Stimulated activated CD4-positive, alpha-beta T cell treated with anti-CD3 and anti-CD28 coated beads, Interleukin-15, amount 100 ng/mL, for 48 hours (primary cell): Measurements from ENCODE around the gene CACNB4.

Source experiments
- DNase-seq, 2 donors: peaks; one replicate each; pipeline ENCODE4 v3.0.0-alpha.2; 2020; ENCODE audit warnings: low read depth in 2 of 2

CACNB4 gene

GRCh38 chr2:151855111-151855510 is 243.7 kb downstream of the CACNB4 start:
- no peak for DNase-seq

GRCh38 chr2:151853070-151853758 is 245.6 kb downstream of the CACNB4 start:
- no peak for DNase-seq

DNA sequence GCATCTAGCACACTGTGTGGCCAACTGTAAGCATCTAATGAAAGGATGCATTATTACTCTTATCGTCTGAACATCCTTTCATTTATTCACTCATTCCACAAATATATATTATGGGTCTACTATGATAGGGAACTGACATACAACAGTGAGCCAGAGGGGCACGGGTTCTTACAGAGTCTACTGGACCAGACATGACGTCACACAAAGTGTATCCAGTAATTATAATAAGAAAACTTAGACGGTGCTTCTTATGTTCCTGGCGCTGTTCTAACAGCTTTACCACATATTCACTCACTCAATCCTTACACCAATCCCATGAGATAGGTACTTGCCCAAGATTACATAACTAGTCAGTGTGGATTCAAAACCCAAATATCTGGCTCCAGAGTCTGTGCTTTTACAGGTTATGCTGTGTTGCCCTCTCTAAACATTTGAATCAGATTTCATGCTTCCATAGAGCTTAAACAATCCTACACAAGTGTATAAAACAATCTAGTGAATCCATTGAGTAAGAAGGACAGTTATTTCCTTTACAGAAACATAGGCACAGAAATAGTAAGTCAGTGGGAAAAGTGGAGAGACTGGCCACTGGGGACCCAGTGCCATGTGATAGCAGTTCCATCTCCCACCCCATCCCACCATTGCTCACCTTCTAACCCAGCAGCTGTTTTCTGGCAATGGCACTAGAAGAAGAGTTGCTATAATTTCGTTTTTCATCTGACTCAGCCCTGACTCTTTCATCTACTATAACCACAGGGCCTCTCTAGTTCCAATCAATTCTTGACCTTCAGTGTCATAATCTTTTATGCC is 246.4 kb downstream of the CACNB4 start:
- DNase-seq = no peak

DNA sequence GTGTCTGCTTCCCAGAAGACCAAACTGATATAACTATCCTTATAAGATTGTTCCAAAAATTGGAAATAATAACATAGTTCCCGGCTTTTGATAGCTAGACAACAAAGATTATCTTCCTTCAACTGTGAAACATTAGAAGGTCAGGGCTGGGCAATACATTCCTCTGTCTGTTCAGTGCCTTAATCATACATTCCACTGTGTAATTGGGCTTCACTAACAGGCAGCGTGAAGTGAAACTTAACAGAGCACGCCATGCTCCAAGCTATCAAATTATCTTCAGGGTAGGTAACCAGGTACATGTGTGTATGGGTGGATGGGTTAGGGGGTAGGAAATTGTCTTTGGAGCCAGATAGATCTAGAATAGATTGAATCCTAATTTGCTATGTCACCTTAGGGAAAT is 247.1 kb downstream of the CACNB4 start:
- DNase-seq = no peak

GRCh38 chr2:151849413-151850010 is 249.3 kb downstream of the CACNB4 start:
- no peak for DNase-seq

DNA sequence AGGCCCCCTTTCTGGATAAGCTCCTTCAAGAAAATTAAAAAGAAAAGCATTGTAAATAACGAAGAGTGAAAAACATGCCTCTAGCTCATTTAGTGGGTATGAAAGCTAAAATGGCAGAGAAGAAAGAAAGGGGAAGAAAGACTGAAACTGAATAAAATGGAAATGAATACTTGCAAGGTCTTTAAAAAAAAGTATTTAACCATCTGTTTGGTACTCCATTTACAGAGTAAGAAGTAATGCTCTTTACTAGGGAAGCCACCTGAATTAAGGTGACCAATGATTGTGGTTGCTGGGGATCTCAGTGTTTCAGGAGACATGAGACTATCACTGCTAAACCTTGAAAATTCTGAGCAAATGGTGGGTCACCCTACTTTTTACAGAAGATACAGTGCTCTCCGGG is 253.0 kb downstream of the CACNB4 start:
- no peak for DNase-seq

GRCh38 chr2:151845481-151845880 is 253.4 kb downstream of the CACNB4 start:
- no peak for DNase-seq

DNA sequence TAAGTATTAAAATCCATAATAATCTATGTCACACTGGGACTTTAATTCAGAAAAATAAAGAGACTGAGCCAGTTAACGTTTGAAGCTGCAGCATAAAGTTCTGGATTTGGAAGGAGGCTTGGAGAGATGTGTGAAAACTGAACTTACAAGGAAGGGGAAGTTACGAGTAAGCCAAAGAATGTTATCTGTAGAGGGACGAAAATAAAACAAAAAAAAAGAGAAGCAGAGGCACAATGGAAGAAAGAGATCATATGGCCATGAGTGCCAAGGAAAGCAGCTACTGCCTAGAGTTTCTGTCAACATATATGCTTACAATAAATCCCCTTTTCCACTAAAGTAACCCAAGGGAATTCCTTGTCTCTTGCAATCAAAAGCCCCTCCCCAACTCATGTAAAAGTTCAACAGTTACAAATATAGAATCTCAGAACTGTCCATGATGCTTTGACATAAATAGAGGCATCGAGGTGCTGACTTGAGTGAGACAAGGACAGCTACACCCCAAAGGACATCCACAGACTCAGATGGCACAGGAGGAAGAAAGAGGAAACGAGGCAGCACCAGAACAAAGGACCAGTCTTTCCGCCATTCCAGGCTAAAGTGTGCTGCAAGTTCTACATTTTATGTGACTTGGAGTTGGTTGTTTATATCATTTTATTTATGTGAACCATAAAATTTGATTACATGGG is 254.5 kb downstream of the CACNB4 start:
- no peak for DNase-seq

GRCh38 chr2:151843691-151844061 is 255.2 kb downstream of the CACNB4 start:
- DNase-seq = no peak

DNA sequence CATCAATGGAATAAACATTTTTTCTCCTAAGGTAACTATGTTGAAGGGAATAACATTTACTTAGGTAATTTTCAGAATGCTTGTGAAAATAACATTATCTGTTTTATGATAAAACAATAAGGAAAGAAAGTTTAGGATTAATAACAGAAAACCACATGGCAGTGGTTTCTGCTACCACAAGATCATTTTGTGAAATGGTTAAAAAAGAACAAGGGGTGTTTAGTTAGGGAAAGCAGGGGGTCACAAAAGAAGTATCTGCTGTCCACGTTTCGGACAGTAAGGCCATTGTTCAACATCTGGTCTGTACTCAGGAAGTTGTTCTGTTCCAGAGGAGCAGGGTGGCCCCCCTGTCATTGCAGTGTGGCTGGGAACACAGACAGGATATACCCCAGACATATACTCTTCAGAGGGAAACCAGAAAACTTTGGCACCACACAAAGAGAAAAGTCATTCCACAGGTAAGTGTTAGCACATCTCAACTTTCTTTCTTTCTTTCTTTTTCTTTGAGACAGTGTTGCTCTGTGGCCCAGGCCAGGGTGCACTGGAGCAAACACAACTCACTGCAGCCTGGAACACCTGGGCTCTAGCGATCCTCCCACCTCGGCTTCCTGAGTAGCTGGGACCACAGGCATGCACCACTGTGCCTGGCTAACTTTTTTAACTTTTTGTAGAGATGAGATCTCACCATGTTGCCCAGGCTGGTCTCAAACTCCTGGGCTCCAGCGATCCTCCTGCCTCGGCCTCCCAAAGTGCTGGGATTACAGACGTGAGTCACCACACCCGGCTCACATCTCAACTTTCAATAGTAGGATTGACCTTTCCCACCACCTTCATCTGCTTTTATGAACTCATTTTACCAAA is 255.8 kb downstream of the CACNB4 start:
- DNase-seq = no peak

DNA sequence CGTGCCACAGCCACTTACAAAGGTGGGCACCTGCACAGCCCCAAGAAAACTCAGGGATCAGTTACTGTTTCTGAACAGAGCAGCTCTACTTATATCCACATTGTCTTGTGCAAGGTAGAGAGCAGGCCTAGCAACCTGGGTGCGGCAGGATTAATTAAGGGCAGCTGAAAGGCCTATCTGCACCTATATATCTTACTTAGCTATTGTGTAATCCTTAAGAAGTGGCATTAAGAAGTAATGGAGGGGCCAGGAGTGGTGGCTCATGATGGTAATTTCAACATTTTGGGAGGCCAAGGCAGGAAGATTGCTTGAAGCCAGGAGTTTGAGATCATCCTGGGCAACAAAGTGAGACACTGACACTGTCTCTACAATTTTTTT is 257.8 kb downstream of the CACNB4 start:
- no peak for DNase-seq

DNA sequence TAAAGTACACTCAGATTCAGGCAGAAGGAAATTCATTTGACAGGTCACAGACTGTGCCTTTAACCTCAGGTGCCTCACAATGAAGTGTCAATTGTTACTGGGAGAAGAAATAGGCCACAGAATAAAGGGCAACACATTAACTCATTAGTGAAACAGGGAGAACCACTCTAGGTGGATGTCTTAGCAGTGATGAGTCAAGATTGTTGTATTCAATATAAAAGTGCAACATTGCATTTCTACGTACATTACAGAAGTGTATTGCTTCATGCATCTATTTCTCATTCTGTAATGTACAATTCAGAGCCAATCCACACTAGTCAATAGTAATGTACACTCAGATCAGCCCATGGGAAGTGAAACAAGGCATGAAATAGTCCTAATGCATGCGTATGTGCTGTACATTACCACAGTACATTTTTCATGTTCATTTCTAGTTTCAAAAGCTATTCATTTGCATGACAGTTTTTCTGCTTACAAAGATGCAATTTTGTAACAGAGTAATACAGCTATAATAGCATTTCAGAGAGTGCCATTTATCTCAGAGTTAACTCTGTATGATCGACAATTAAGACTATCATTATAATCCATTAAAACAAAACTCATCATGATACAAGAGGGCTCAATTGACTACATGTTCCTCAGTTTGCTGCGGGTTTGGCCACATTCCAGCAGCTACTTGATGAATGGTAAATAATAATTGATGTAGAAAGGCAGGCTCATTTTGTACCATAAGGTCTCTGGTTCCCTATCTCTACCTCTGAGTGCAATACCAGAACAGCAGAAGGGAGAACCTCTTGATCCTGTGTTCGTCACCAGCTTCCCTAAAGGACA is 258.4 kb downstream of the CACNB4 start:
- no peak for DNase-seq

DNA sequence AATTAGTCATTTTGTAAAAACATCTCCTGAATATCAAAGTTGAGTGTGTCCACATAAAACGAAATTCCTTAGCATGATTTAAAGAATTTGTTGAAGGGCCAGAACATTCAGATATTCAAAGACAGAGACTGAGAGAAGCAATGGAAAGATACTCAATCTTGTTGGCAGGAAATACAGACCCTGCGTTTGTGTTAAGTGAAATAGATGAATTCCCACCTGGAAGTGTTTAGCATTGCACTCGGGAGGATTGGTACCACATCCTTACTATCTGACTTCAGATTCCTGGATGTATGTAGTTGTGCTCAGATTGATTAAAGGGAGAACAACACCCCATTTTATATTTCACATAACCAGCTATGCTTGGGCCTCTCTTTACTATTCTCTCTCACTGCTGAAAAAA is 260.9 kb downstream of the CACNB4 start:
- no peak for DNase-seq

GRCh38 chr2:151833984-151834383 is 264.9 kb downstream of the CACNB4 start:
- DNase-seq = no peak

- DNase-seq = no peak
Observed at GRCh38 chr2:151830961-151831360, 267.9 kb downstream of the CACNB4 start.

DNA sequence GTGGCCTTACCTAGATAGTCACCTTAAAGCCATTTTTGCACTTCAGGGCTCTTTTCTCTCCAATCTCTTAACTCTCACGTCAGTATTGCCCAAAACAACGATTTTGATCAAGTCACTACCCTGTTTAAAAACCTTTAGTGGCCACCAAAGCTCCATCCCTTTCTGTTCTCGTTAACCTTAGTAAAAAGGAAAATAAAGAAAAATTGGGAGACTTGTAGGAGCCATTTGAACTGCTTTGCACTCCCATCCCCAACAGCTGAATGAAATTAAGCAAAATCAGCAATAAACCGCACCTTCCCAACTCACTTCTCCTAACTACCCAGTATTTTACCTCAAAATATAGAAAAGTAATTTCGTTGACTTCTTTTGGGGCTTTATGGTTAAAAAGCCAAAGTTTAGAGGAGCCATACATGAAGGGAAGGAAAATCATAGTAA is 269.9 kb downstream of the CACNB4 start:
- no peak for DNase-seq

GRCh38 chr2:151828143-151828889 is 270.5 kb downstream of the CACNB4 start, which contains the start of gene ARL5A:
Gene ARL5A (minus strand): TSS chr2:151828421. CDS start chr2:151828176, 245 bp downstream.
- DNase-seq = peak; percentile 88 to 90

DNA sequence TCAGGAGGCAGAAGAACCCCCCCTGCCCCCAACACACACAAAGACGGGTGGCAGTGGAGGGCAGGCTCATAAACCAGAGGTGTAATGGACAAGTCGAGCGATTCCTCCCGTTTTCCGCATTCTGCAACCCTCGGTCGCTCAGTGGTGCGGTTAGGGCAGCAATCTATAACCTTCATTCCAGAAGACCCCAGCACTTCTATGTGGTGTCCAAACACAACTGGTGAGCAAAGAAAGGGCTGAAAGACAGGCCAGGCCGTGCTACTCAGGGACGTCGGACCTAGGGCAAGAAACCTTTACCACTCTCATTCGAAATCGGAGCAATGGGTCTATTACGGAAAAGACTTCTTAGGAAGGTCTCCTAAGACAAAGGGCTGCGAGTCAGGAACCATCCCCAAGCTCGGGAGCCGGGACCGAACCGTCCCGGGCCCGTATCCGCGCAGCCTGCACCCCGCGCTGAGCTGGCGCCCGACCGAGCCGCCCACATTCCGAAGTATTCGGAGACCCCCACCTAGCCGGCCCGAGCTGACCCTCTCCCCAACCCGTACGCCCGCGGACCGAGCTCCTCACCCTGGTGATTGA is 271.2 kb downstream of the CACNB4 start:
- peak in 1 of 2 donors; percentile 4 for DNase-seq

DNA sequence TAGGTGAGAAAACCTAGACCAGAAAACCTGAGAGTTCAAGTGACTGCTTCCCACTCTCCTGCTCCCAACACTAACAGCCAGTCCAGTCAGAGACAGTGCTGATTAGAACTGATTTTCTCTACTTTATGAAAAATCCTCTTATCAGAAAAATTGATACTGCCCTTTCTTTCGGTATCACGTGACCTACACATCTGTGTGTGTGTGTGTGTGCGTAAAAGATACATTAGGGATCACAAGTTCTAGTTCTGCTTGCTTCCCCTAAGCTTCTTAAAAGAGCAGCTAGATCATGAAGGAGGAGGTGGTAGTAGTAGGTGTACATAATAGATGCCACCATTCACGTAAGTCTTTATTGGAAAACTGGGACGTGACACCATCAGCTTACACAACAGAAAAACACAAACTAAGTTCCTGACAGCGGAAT is 272.1 kb downstream of the CACNB4 start:
- no peak for DNase-seq
